ENCODE data around the gene GALE.
A peak's percentile ranks its signal among the peaks of the same experiment; 100 is the strongest.
"Not testable (repeated sequence)": the region's sequence is repeated elsewhere in the genome, so short reads cannot be mapped to it uniquely, and the experiment has no call there.

GALE gene

DNA sequence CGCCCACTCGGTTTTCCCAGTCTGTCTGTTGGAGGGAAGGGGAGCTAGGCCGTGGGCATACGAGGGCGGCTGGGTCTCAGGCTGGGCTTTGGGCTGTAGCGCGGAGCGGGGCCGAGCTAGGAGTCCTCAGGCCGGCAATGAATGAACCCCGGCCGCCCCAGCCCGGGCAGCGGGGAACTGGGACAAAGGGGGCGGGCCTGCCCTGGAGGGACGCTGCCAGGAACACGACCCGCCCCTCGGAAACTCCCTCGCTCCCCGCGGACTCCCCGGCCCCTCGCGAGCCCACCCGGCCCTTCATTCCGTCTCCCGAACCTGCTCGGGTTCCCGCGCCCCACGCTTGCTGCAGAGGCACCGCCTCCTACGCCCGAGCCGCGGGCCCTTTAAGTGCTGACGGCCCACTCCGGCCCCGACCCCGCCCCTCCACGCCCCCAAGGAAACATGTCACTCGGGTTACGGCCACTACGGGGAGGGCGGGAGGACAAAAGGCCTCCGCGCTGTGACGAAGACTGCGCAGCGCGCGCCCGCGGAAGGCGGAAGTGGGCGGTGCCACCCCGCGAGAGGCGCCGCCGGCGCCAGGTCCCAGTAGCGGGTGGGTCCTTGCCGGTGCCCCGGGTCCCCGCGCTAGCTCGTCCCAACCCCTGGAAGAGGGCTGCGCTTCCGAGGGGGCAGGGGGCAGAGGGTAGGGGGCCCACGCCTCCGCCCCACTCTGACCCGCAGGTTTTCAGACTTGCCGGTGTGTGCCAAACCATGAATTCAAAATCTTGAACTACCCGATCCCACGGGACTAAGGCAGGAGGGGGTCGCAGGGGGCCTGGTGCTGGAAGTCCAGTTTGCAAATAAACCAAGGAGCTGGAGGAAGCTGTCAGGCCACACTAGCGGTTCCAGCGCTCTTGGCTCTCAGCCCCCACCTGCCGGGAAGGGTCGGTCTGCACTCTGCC is at the start of gene GALE:
TSS of gene GALE (minus strand) at position 355 of the 938 bp plus-strand sequence. CDS start 1,747 bp downstream, outside the sequence.
- peak; percentile 96 to 97 for DNase-seq

GRCh38 chr1:23848673-23849616 is 48.4 kb upstream of the GALE start:
- no peak for DNase-seq

- not testable (repeated sequence) for DNase-seq
Observed at GRCh38 chr1:23847482-23848095, 47.0 kb upstream of the GALE start.

GRCh38 chr1:23845163-23845562 is 44.6 kb upstream of the GALE start:
- no peak for DNase-seq

DNA sequence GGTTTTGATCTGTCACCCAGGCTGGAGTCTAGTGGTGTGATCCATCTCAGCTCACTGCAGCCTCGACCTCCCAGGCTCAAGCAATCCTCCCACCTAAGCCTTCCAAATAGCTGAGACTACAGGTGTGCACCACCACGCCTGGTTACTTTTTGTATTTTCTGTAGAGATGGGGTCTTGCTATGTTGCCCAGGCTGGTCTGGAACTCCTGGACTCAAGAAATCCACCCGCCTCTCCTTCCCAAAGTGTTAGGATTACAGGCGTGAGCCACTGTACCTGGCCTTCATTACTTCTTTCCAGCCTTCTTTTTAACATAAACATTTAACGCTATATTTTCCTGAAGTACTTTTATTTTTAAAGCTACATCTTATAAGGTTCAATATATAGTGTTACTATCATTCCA is 43.1 kb upstream of the GALE start:
- no peak for DNase-seq

GRCh38 chr1:23838401-23838866 is 37.9 kb upstream of the GALE start:
- DNase-seq: peak; percentile 43 to 55

GRCh38 chr1:23837908-23838307 is 37.4 kb upstream of the GALE start:
- no peak for DNase-seq

- DNase-seq: no peak
Observed at GRCh38 chr1:23836037-23836436, 35.5 kb upstream of the GALE start.

- not testable (repeated sequence) for DNase-seq
Observed at GRCh38 chr1:23834156-23834555, 33.6 kb upstream of the GALE start.

GRCh38 chr1:23827717-23828116 is 27.2 kb upstream of the GALE start:
- no peak for DNase-seq

DNA sequence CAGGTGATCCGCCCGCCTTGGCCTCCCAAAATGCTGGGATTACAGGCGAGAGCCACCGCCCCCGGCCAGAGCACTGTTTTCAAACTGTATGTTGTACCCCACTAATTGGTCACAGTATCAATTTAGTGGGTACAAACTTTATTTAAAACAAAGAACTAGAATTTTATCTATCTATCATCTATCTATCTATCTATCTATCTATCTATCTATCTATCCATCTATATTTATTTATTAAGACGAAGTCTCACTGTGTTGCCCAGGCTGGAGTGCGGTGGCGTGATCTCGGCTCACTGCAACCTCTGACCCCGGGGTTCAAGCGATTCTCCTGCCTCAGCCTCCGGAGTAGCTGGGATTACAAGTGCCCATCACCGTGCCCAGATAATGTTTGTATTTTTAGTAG is 26.0 kb upstream of the GALE start:
- not testable (repeated sequence) for DNase-seq

DNA sequence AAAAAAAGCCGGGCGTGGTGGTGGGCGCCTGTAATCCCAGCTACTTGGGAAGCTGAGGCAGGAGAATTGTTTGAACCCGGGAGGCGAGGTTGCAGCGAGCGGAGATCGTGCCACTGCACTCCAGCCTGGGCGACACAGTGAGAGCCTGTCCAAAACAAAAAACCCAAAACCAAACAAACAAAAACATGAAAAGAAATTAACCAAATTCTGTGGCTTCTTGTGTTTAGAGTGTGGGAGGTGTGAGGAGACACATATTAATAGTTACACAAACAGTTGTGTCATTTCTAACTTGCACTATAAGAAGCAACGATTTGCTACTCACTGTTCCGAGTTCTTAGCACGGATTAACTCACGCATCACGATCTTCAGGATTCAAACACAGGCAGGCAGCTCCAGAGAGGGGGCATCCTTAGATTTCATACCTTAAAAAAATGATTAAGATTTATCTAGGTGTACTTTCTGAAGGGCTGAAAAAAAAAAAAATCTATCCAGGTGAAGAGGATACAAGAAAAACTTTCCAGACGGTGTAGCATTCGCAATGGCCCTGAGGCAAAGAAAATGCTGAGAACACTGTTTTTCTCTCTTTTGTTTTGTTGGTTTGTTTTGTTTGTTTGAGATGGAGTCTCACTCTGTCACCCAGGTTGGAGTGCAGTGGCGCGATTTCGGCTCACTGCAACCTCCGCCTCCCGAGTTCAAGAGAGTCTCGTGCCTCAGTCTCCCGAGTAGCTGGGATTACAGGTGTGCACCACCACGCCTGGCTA is 25.4 kb upstream of the GALE start:
- no peak for DNase-seq

GRCh38 chr1:23825076-23825761 is 24.7 kb upstream of the GALE start, which contains the start of gene HMGCL:
HMGCL (minus strand) TSS chr1:23825429; CDS start chr1:23825415, 14 bp downstream.
- peak; percentile 89 to 93 for DNase-seq

DNA sequence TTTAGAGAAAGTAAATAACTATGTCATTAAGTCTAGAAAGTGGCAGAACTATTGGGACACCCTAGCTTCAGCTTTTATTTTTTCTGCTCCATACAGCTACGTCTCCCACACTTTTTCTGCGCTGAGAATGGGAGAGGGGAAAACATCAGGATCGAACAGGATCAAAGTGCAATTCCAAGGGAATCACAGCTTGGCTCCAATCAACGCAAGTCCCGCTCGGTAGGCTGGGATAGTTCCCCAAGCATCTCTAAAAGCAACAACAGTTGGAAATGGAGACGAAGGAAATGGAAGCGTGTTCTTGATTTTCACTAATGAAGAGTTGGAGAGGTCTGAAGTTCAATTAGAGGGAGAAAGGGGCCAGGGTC is 24.1 kb upstream of the GALE start:
- no peak for DNase-seq

- DNase-seq: no peak
Observed at GRCh38 chr1:23823767-23824166, 23.2 kb upstream of the GALE start.

DNA sequence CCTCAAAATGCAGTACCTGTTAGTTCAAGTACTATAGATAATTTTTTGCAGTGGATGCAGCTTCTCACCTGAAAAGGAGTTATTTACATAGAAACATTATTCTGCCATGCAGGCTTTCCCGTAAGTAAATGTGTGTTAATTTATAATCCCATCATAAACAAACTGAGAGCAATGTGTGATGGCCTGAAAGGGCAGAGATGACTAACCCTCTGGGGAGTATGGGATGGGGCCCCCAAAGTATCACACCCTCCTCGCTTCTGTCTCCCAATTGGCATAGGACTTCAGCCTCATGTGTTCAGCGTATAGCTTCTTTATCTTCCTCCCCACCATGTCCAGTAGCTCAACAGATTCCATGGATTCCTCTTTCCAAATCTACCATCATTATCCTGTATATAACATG is 17.1 kb upstream of the GALE start:
- DNase-seq: no peak

DNA sequence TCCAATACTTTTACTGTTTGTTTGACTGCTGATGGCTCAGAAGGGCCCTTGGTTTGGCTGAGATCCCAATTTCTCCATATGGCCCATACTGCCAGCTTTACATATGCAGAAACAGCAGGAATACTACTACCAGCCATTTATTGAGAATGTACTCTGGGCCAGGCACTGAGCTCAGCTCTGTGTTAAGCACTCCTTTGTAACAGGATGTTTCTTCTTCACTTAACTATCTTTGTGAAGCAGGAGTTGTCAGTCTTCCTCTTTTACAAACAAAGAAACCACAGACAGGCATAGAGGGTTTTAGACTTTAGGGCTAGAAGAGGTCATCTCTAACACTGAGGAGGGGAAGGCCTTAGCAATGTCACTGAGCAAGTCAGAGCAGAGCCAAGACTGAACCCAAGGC is 16.4 kb upstream of the GALE start:
- no peak for DNase-seq

- no peak for DNase-seq
Observed at GRCh38 chr1:23816361-23816760, 15.8 kb upstream of the GALE start.

GRCh38 chr1:23814016-23814415 is 13.5 kb upstream of the GALE start:
- DNase-seq: no peak

GRCh38 chr1:23810818-23811540 is 10.4 kb upstream of the GALE start:
- DNase-seq: peak in 1 of 2 experiments; percentile 18

DNA sequence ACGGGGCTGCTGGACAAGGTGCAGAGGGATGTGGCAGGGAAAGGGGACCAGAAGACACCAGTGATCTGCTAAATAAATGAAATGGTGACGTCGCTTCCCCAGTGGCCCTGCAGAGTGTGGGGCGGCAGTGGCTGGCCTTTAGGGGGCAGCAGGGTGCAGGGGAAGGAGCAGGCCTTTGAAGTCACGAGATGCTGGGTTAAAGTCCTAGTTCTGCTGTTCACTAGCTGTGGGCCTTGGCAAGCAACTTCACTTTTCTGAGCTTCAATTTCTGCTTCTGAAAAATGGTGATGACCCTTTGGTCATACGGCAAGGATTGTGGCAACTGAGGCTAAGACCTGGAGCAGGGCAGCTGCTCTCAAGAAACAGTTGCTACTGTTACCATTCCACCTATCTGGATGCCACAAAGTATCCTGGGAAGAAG is 9.2 kb upstream of the GALE start:
- peak; percentile 66 to 74 for DNase-seq

All from NCI-H2081 (cell line).